Upper lobe of left lung (tissue), 4 donors: ENCODE measurements around the gene GCDH.

Experiments
- CTCF ChIP-seq, 6 experiments: fragments of 450-650 bp in 4 of 6; fragments of 200-600 bp in 2 of 6; sonication (generic) in 2 of 6; IDR thresholded peaks; one replicate each; pipeline ENCODE4 v1.5.1; 2016 to 2019; ENCODE audit warnings: antibody characterized with exemption in 6 of 6
- POLR2A ChIP-seq, 4 donors: fragments of 450-650 bp; IDR thresholded peaks; one replicate each; pipeline ENCODE4 v1.5.1; 2016 to 2017; ENCODE audit warnings: antibody characterized with exemption in 4 of 4, mild to moderate bottlenecking in 2 of 4
- POLR2AphosphoS5 ChIP-seq, 2 donors: sonication (generic); formaldehyde crosslinking; IDR thresholded peaks; one replicate each; pipeline ENCODE4 v1.5.1; 2017; ENCODE audit warnings: antibody characterized with exemption in 2 of 2

- TF ChIP-seq POLR2A (IDR thresholded peaks at IDR 0.05) (no peak), CTCF (IDR thresholded peaks at IDR 0.05) (no peak), POLR2AphosphoS5 (IDR thresholded peaks at IDR 0.05) (no peak)
Measured at GRCh38 chr19:12948612-12949362, 57.8 kb downstream of the GCDH start.
